PC-3 (cell line): ENCODE measurements around the gene RTN4. TPM values are rescaled to one million over a fixed set of nuclear protein-coding genes. Genes with fewer than 3 reads are reported as not detected.

Experiments used
- ATAC-seq: fragments of 200-7000 bp; cut with Tn5 transposase; 2 replicates; pipeline ENCODE4 v1.9.1; 2020; ENCODE audit warnings: mild to moderate bottlenecking, moderate library complexity
- BruUV-seq: library from RNA; stranded (reverse); fragments of 400-500 nt; replicated peaks from 2 replicates; lab custom pipeline; 2021; lab: Mats Ljungman, UMichigan
- CTCF ChIA-PET: fragments of 300-600 bp; sonication (Branson Sonifier 250); formaldehyde crosslinking; loops from one replicate; lab custom pipeline; 2022; ENCODE audit warnings: antibody characterized with exemption; lab: Charles Lee
- POLR2A ChIA-PET: fragments of 300-600 bp; sonication (Branson Sonifier 250); formaldehyde crosslinking; loops from one replicate; lab custom pipeline; 2022; ENCODE audit warnings: antibody characterized with exemption; ENCODE audit not compliant: unreplicated experiment; lab: Charles Lee
- DNase-seq: peaks from one replicate; pipeline ENCODE4 v3.0.0-alpha.2; 2015
- H2AFZ ChIP-seq: fragments of 300-600 bp; sonication (generic); 2 replicates; pipeline ENCODE4 v1.6.0; 2016; ENCODE audit warnings: antibody characterized with exemption, low read length
- H3F3A ChIP-seq: fragments of 300-600 bp; sonication (generic); one replicate; pipeline ENCODE4 v1.6.0; 2017; ENCODE audit warnings: antibody characterized with exemption, low read length, control low read depth, mild to moderate bottlenecking; ENCODE audit not compliant: unreplicated experiment
- H3K27ac ChIP-seq: fragments of 300-600 bp; sonication (generic); 2 replicates; pipeline ENCODE4 v1.5.1; 2016; ENCODE audit warnings: mild to moderate bottlenecking, low read length
- H3K27me3 ChIP-seq: fragments of 300-600 bp; sonication (generic); 2 replicates; pipeline ENCODE4 v1.6.1; 2016; ENCODE audit warnings: low read length, mixed read lengths
- H3K36me3 ChIP-seq: fragments of 300-600 bp; sonication (generic); 2 replicates; pipeline ENCODE4 v1.6.1; 2016; ENCODE audit warnings: low read depth, mixed run types, low read length, mixed read lengths
- H3K4me1 ChIP-seq: fragments of 300-600 bp; sonication (generic); 2 replicates; pipeline ENCODE4 v1.5.1; 2016; ENCODE audit warnings: low read length; ENCODE audit not compliant: insufficient read depth
- H3K4me2 ChIP-seq: fragments of 300-600 bp; sonication (generic); 2 replicates; pipeline ENCODE4 v1.6.0; 2016; ENCODE audit warnings: low read length
- H3K4me3 ChIP-seq: fragments of 300-600 bp; sonication (generic); 2 replicates; pipeline ENCODE4 v1.5.1; 2016; ENCODE audit warnings: mild to moderate bottlenecking, low read length, mixed read lengths
- H3K79me2 ChIP-seq: fragments of 300-600 bp; sonication (generic); 2 replicates; pipeline ENCODE4 v1.6.1; 2017; ENCODE audit warnings: low read length, mixed read lengths
- H3K9ac ChIP-seq: fragments of 300-600 bp; sonication (generic); 2 replicates; pipeline ENCODE4 v1.6.0; 2016; ENCODE audit warnings: mild to moderate bottlenecking, low read length
- H3K9me2 ChIP-seq: fragments of 300-600 bp; sonication (generic); replicated peaks from 2 replicates; pipeline ENCODE4 v1.6.1; 2016; ENCODE audit warnings: mixed run types, low read length, mixed read lengths
- H3K9me3 ChIP-seq: fragments of 300-600 bp; sonication (generic); 2 replicates; pipeline ENCODE4 v1.6.1; 2016; ENCODE audit warnings: low read length, mixed read lengths
- H4K20me1 ChIP-seq: fragments of 300-600 bp; sonication (generic); 2 replicates; pipeline ENCODE4 v1.6.1; 2016; ENCODE audit warnings: low read length, mixed read lengths
- EZH2 ChIP-seq: fragments of 300-600 bp; sonication (generic); IDR thresholded peaks from one replicate; pipeline ENCODE4 v1.6.1; 2017; ENCODE audit warnings: antibody characterized with exemption, mild to moderate bottlenecking, low read length; ENCODE audit not compliant: unreplicated experiment
- EZH2phosphoT487 ChIP-seq: fragments of 300-600 bp; sonication (generic); IDR thresholded peaks from 2 replicates; pipeline ENCODE4 v1.6.1; 2018; ENCODE audit warnings: mild to moderate bottlenecking, antibody characterized with exemption, low read length, borderline replicate concordance
- intact Hi-C: fragments of 100-400 bp; cut with micrococcal nuclease; formaldehyde crosslinking; loops from 2 replicates; pipeline ENCODE4 v1.9.0; 2023
- total RNA-seq: library from RNA; depleted of rRNA; stranded (reverse); fragments of >200 nt; gene quantifications from 2 replicates; pipeline ENCODE4 v1.2.3, GENCODE V29; 2014
- TF ChIP-seq, protein P1 (sequence below): fragments of 300-600 bp; sonication (generic); conservative IDR thresholded peaks from 2 replicates; pipeline ENCODE4 v1.5.1; 2017; ENCODE audit warnings: antibody characterized with exemption, low read depth, mild to moderate bottlenecking, low read length

The RTN4 gene
- total RNA-seq, 1 experiment from 2014 or later, result 150 TPM

GRCh38 chr2:55017428-55017827 lies 32.8 kb downstream of the RTN4 start:
- ATAC-seq, result no peak
- Histone ChIP-seq H3K9me3 (no peaks in the 10 kb centered on the region), H4K20me1 (peaks cover 67% of the 10 kb centered on the region), H3K4me1 (peaks cover 54% of the 10 kb centered on the region), H3K4me3 (no peak overlapping the region), H3K27me3 (no peaks in the 10 kb centered on the region), H3F3A (no peaks in the 10 kb centered on the region), H3K9me2 (no peaks in the 10 kb centered on the region), H3K27ac (no peak overlapping the region), H3K4me2 (no peak overlapping the region), H3K9ac (no peak overlapping the region), H3K36me3 (peaks cover 16% of the 10 kb centered on the region), H3K79me2 (peaks cover 100% of the 10 kb centered on the region), H2AFZ (no peak overlapping the region)
- no TSS peak for BruUV-seq
- ChIA-PET POLR2A (no interaction called here), CTCF (no interaction called here)
- DNase-seq, result no peak
- intact Hi-C loops, result loop anchor here (10.0 kb wide), 1 partner anchor 293 kb away; the partner anchor contains the start of gene EML6
- TF ChIP-seq EZH2phosphoT487 (no peak), EZH2 (no peak)
- TF ChIP-seq, protein P1, sequence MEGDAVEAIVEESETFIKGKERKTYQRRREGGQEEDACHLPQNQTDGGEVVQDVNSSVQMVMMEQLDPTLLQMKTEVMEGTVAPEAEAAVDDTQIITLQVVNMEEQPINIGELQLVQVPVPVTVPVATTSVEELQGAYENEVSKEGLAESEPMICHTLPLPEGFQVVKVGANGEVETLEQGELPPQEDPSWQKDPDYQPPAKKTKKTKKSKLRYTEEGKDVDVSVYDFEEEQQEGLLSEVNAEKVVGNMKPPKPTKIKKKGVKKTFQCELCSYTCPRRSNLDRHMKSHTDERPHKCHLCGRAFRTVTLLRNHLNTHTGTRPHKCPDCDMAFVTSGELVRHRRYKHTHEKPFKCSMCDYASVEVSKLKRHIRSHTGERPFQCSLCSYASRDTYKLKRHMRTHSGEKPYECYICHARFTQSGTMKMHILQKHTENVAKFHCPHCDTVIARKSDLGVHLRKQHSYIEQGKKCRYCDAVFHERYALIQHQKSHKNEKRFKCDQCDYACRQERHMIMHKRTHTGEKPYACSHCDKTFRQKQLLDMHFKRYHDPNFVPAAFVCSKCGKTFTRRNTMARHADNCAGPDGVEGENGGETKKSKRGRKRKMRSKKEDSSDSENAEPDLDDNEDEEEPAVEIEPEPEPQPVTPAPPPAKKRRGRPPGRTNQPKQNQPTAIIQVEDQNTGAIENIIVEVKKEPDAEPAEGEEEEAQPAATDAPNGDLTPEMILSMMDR, result no peak

GRCh38 chr2:55014962-55015939 lies 35.0 kb downstream of the RTN4 start:
- TF ChIP-seq EZH2, result no peak
- no peak for TF ChIP-seq EZH2phosphoT487
- TF ChIP-seq, protein P1, result peak; percentile 88
- H3K9ac ChIP-seq, result no peak overlapping the region
- H3K36me3 ChIP-seq, result peaks cover 16% of the 10 kb centered on the region
- H4K20me1 ChIP-seq, result peaks cover 67% of the 10 kb centered on the region
- H3K4me3 ChIP-seq, result no peak overlapping the region
- peak overlapping the region; percentile 54; the same call in 1 of the 2 replicates for H3K4me2 ChIP-seq
- peak; percentile 76 for ATAC-seq
- peaks cover 100% of the 10 kb centered on the region for H3K79me2 ChIP-seq
- no peak overlapping the region for H3K27ac ChIP-seq
- ChIA-PET CTCF (interaction anchor here (0.6 to 1.2 kb wide), 4 partner anchors 25 to 160 kb away, joined by 3 to 5 read pairs (median 4); no protein-coding TSS in a partner anchor), POLR2A (no interaction called here)
- no peaks in the 10 kb centered on the region for H3K9me2 ChIP-seq
- no peak overlapping the region for H2AFZ ChIP-seq
- H3K27me3 ChIP-seq, result no peaks in the 10 kb centered on the region
- no peaks in the 10 kb centered on the region for H3F3A ChIP-seq
- peak; percentile 83 for DNase-seq
- H3K9me3 ChIP-seq, result no peaks in the 10 kb centered on the region
- no TSS peak for BruUV-seq
- H3K4me1 ChIP-seq, result peaks cover 69% of the 10 kb centered on the region
- intact Hi-C loops, result loop anchor here (1.0 to 10.0 kb wide), 5 partner anchors 34 to 290 kb away; partner anchors contain the start of gene EML6
